Hepatocyte (in vitro differentiated cells): ENCODE data around the gene TRAPPC3. TPM values are rescaled to one million over a fixed set of nuclear protein-coding genes. Genes with fewer than 3 reads are reported as not detected.

ENCODE experiments used
- DNase-seq: peaks from one replicate; pipeline ENCODE4 v3.0.0-alpha.2; 2016; ENCODE audit warnings: low spot score
- H2AFZ ChIP-seq: fragments of 200-600 bp; sonication (generic); 2 replicates; pipeline ENCODE4 v1.6.0; 2016; ENCODE audit warnings: antibody characterized with exemption, mild to moderate bottlenecking
- H3K27ac ChIP-seq: fragments of 200-600 bp; sonication (generic); 2 replicates; pipeline ENCODE4 v1.5.1; 2016; ENCODE audit warnings: mild to moderate bottlenecking
- H3K27me3 ChIP-seq: fragments of 200-600 bp; sonication (generic); 2 replicates; pipeline ENCODE4 v1.6.1; 2016
- H3K36me3 ChIP-seq: fragments of 200-600 bp; sonication (generic); replicated peaks from 2 replicates; pipeline ENCODE4 v1.5.1; 2016; ENCODE audit warnings: low read depth; ENCODE audit not compliant: insufficient read depth
- H3K4me1 ChIP-seq: fragments of 200-600 bp; sonication (generic); 2 replicates; pipeline ENCODE4 v1.5.1; 2016; ENCODE audit warnings: mild to moderate bottlenecking, moderate library complexity; ENCODE audit not compliant: insufficient read depth
- H3K4me2 ChIP-seq: fragments of 200-600 bp; sonication (generic); 2 replicates; pipeline ENCODE4 v1.6.0; 2016
- H3K4me3 ChIP-seq: fragments of 200-600 bp; sonication (generic); 2 replicates; pipeline ENCODE4 v1.5.1; 2016; ENCODE audit warnings: mild to moderate bottlenecking
- H3K79me2 ChIP-seq: fragments of 200-600 bp; sonication (generic); 2 replicates; pipeline ENCODE4 v1.6.0; 2017; ENCODE audit warnings: mild to moderate bottlenecking
- H3K9me2 ChIP-seq: fragments of 200-600 bp; sonication (generic); replicated peaks from 2 replicates; pipeline ENCODE4 v1.6.0; 2017; ENCODE audit warnings: mild to moderate bottlenecking; ENCODE audit not compliant: insufficient read depth
- H3K9me3 ChIP-seq: fragments of 200-600 bp; sonication (generic); 2 replicates; pipeline ENCODE4 v1.5.1; 2016; ENCODE audit warnings: low read depth, mild to moderate bottlenecking
- H4K20me1 ChIP-seq: fragments of 200-600 bp; sonication (generic); 2 replicates; pipeline ENCODE4 v1.6.0; 2016; ENCODE audit warnings: mild to moderate bottlenecking; ENCODE audit not compliant: insufficient read depth, poor library complexity, severe bottlenecking
- CTCF ChIP-seq: fragments of 200-600 bp; sonication (generic); IDR thresholded peaks from 2 replicates; pipeline ENCODE4 v1.5.1; 2016; ENCODE audit warnings: antibody characterized with exemption, mild to moderate bottlenecking; ENCODE audit not compliant: poor library complexity
- EZH2 ChIP-seq: fragments of 200-600 bp; sonication (generic); IDR thresholded peaks from 2 replicates; pipeline ENCODE4 v1.6.1; 2016; ENCODE audit warnings: antibody characterized with exemption, mild to moderate bottlenecking, borderline replicate concordance
- EZH2phosphoT487 ChIP-seq: fragments of 200-600 bp; sonication (generic); IDR thresholded peaks from one replicate; pipeline ENCODE4 v1.6.1; 2018; ENCODE audit warnings: antibody characterized with exemption, mild to moderate bottlenecking, low read depth, moderate library complexity; ENCODE audit not compliant: unreplicated experiment, severe bottlenecking
- WGBS: methylation state at CpG from one replicate; pipeline ENCODE4 v1.1.6; 2016; ENCODE audit warnings: low lambda C conversion rate; ENCODE audit errors: missing lambda C conversion rate; 5-methylcytosine and 5-hydroxymethylcytosine counted together
- polyA plus RNA-seq: library from polyadenylated mRNA; unstranded; fragments of >200 nt; fragmentation: Nextera tagmentation; extraction: Ambion mirVana; gene quantifications from 2 replicates; pipeline ENCODE4 v1.2.1, GENCODE V29; 2016
- total RNA-seq: library from RNA; depleted of rRNA; stranded (reverse); fragments of >200 nt; gene quantifications from 2 replicates; pipeline ENCODE4 v1.2.3, GENCODE V29; 2014

The TRAPPC3 gene
- total and polyA plus RNA-seq, 2 experiments from 2014 or later = 128 to 131 TPM

DNA sequence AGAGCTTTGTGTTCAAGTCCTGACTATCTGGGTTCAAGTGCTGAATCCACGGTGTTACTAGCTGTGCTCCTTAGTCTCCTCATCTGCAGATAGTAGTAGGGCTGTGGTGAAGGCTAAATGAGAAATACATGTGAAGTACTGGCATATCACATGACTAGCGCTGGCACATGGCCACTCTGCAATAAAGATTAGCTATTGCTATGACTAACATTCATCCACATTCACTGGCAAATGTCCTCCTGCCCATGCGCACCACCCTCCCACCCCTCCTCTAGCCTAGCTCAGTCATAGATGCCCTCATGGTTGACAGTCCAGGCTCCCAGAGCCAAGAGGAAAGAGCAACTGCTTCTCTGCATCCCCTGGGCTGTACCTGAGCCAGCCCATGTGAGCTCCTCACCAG lies 15.8 kb downstream of the TRAPPC3 start:
- DNase-seq = peak; percentile 86
- H3K4me2 ChIP-seq = no peak overlapping the region
- no peaks in the 10 kb centered on the region for H3K79me2 ChIP-seq
- no peaks in the 10 kb centered on the region for H3K36me3 ChIP-seq
- 76% methylated on average over 3 of the region's 3 CpGs for WGBS
- peak overlapping the region; percentile 36 for H3K27ac ChIP-seq
- H3K4me3 ChIP-seq = no peak overlapping the region
- H3K4me1 ChIP-seq = peaks cover 5% of the 10 kb centered on the region
- TF ChIP-seq EZH2 = no peak
- no peak for TF ChIP-seq CTCF
- TF ChIP-seq EZH2phosphoT487 = no peak
- H4K20me1 ChIP-seq = no peaks in the 10 kb centered on the region
- no peaks in the 10 kb centered on the region for H3K9me2 ChIP-seq
- no peaks in the 10 kb centered on the region for H3K27me3 ChIP-seq
- H3K9me3 ChIP-seq = no peaks in the 10 kb centered on the region
- H2AFZ ChIP-seq = no peak overlapping the region

DNA sequence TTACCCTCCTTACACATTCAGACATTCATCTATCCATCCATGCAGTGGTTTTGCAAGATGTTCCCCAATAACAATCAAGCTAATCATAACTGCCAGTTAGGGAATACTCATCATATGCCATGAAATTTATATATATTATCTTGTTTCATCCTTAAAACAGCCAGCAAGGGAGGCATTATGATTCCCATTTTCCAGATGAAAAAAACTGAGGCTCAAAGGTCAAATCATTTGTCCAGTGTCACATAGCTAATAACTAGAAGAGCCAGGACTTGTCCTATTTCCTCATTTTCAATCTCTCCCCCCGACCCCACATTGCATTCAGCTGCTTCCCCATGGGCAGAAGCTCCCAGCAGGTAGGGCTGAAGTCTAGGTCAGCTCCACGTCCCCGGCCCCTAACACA lies 17.3 kb downstream of the TRAPPC3 start:
- Histone ChIP-seq H3K36me3 (no peaks in the 10 kb centered on the region), H3K9me2 (no peaks in the 10 kb centered on the region), H3K79me2 (no peaks in the 10 kb centered on the region), H3K4me2 (no peak overlapping the region), H3K27me3 (no peaks in the 10 kb centered on the region), H4K20me1 (no peaks in the 10 kb centered on the region), H3K4me1 (peaks cover 19% of the 10 kb centered on the region), H2AFZ (no peak overlapping the region), H3K9me3 (no peaks in the 10 kb centered on the region), H3K4me3 (no peak overlapping the region), H3K27ac (no peak overlapping the region)
- no peak for DNase-seq
- TF ChIP-seq EZH2phosphoT487 (no peak), EZH2 (no peak), CTCF (no peak)
- WGBS = 86% methylated on average over 3 of the region's 3 CpGs

GRCh38 chr1:36128905-36129206 lies 20.4 kb downstream of the TRAPPC3 start:
- 94% methylated on average over 3 of the region's 3 CpGs for WGBS
- Histone ChIP-seq H3K4me3 (no peak overlapping the region), H3K27ac (no peak overlapping the region), H3K4me2 (no peak overlapping the region), H3K27me3 (peaks cover 16% of the 10 kb centered on the region), H3K9me2 (no peaks in the 10 kb centered on the region), H2AFZ (no peak overlapping the region), H3K36me3 (no peaks in the 10 kb centered on the region), H3K79me2 (no peaks in the 10 kb centered on the region), H4K20me1 (no peaks in the 10 kb centered on the region), H3K9me3 (no peaks in the 10 kb centered on the region), H3K4me1 (peaks cover 25% of the 10 kb centered on the region)
- no peak for TF ChIP-seq CTCF
- TF ChIP-seq EZH2 = no peak
- no peak for TF ChIP-seq EZH2phosphoT487
- DNase-seq = no peak
